ENCODE measurements around the gene GSAP.

Gene GSAP

GRCh38 chr7:77329466-77330168 is 86.5 kb downstream of the GSAP start:
- peaks cover 6% of the 10 kb centered on the region for H3K4me1 ChIP-seq (ENCODE audit: control insufficient read depth, insufficient read depth, low read length)
- no peaks in the 10 kb centered on the region for H3K27me3 ChIP-seq (ENCODE audit: control insufficient read depth, insufficient read depth, low read length)
- no peaks in the 10 kb centered on the region for H3K36me3 ChIP-seq (ENCODE audit: control insufficient read depth, insufficient read depth, low read length)
- H3K9me3 ChIP-seq (ENCODE audit: control insufficient read depth, low read length): no peaks in the 10 kb centered on the region
- H3K9ac ChIP-seq (ENCODE audit: low read length): no peak overlapping the region
- no peak overlapping the region for H3K4me3 ChIP-seq (ENCODE audit: low read length)

DNA sequence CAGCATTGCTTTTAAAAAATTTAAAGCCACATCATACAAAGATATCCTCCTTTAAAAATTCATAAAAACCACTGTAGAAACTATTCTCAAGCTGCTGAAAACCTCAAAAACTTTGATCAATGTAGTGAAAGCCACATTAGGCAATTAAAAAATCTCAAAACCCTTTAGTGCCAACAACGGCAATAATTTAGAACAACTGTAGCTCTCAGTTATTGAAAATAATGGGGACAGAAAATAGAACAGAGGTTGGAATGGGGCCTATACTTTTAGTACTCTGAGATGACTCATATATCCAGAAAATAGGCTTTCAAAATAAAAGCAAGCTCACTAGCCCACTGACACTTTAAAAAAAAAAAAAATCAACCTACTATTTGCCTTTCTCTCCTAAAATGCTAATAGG is 87.5 kb downstream of the GSAP start:
- Histone ChIP-seq H3K9me3 (ENCODE audit: control insufficient read depth, low read length) (no peaks in the 10 kb centered on the region), H3K4me1 (ENCODE audit: control insufficient read depth, insufficient read depth, low read length) (peaks cover 6% of the 10 kb centered on the region), H3K36me3 (ENCODE audit: control insufficient read depth, insufficient read depth, low read length) (no peaks in the 10 kb centered on the region), H3K9ac (ENCODE audit: low read length) (no peak overlapping the region), H3K4me3 (ENCODE audit: low read length) (no peak overlapping the region), H3K27me3 (ENCODE audit: control insufficient read depth, insufficient read depth, low read length) (no peaks in the 10 kb centered on the region)

GRCh38 chr7:77327932-77328628 is 88.1 kb downstream of the GSAP start:
- no peak overlapping the region for H3K4me3 ChIP-seq (ENCODE audit: low read length)
- no peaks in the 10 kb centered on the region for H3K27me3 ChIP-seq (ENCODE audit: control insufficient read depth, insufficient read depth, low read length)
- no peaks in the 10 kb centered on the region for H3K9me3 ChIP-seq (ENCODE audit: control insufficient read depth, low read length)
- H3K9ac ChIP-seq (ENCODE audit: low read length): no peak overlapping the region
- peaks cover 6% of the 10 kb centered on the region for H3K4me1 ChIP-seq (ENCODE audit: control insufficient read depth, insufficient read depth, low read length)
- no peaks in the 10 kb centered on the region for H3K36me3 ChIP-seq (ENCODE audit: control insufficient read depth, insufficient read depth, low read length)

DNA sequence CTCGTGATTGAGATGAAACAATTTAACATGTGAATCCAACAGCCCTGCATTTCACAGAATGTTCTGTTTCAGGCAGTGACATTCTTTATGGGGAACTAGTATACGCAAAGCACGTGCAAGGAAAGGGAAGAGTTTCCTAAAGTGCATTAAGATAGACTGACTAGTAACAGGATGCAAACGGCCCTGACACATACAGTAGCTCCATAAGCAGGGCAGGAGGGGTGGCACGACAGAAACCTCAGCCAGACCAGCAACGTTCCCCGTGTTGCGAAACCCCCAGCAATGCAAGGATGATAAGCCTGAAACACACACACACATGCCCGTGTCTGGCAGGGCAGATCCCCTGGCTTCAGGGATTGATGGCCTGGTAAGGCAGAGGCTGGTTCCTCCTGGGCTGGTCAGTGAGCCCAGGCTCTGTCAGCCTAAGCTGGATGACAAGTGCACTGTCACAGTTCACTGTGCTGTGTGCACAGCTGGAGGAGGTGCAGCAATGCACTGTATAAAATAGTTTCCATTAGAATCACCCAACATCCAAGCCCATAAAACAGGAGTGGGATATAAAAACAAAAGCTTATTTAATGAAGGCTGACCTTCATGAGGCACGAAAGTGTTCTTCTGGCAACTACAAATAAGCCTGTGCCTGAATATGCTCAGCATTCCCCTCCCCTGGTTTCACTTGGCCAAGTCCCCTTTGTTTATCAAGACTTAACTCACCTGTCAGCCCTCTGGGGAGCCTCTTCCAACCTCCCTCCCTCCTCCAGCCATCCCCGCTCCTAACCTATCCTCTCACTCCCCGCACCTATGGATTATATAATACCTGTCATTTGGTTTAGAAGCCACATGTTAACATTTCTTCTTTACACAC is 88.8 kb downstream of the GSAP start:
- H3K4me1 ChIP-seq (ENCODE audit: control insufficient read depth, insufficient read depth, low read length): peaks cover 6% of the 10 kb centered on the region

DNA sequence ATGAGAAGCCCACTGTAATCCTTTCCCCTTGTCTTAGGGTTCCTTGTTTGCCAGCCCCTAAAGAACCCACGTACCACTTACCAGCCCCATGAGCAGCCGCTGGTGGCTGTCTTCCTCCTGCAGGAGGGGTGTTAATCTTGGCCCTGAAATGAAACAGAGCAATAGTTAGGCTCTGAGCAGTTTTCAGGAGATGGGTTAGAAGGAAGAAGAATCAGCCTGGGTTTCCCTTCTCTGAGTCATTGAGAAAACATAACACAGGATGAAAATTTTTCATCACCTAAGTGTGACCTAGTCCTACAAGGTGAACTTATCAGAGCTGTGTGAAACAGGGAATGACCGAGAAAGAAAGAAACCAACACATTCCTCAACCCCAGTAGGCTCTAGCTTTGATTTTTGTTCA is 90.0 kb downstream of the GSAP start:
- Histone ChIP-seq H3K4me3 (ENCODE audit: low read length) (no peak overlapping the region), H3K9me3 (ENCODE audit: control insufficient read depth, low read length) (no peaks in the 10 kb centered on the region), H3K36me3 (ENCODE audit: control insufficient read depth, insufficient read depth, low read length) (no peaks in the 10 kb centered on the region), H3K4me1 (ENCODE audit: control insufficient read depth, insufficient read depth, low read length) (peaks cover 6% of the 10 kb centered on the region), H3K27me3 (ENCODE audit: control insufficient read depth, insufficient read depth, low read length) (no peaks in the 10 kb centered on the region), H3K9ac (ENCODE audit: low read length) (no peak overlapping the region)

More for the DNA sequence above, 88.8 kb downstream of the GSAP start:
- Histone ChIP-seq H3K36me3 (ENCODE audit: control insufficient read depth, insufficient read depth, low read length) (no peaks in the 10 kb centered on the region), H3K27me3 (ENCODE audit: control insufficient read depth, insufficient read depth, low read length) (no peaks in the 10 kb centered on the region), H3K9me3 (ENCODE audit: control insufficient read depth, low read length) (no peaks in the 10 kb centered on the region), H3K4me3 (ENCODE audit: low read length) (no peak overlapping the region), H3K9ac (ENCODE audit: low read length) (no peak overlapping the region)

GRCh38 chr7:77321300-77321699 is 94.8 kb downstream of the GSAP start:
- H3K4me1 ChIP-seq (ENCODE audit: control insufficient read depth, insufficient read depth, low read length): no peaks in the 10 kb centered on the region
- no peaks in the 10 kb centered on the region for H3K9me3 ChIP-seq (ENCODE audit: control insufficient read depth, low read length)
- H3K27me3 ChIP-seq (ENCODE audit: control insufficient read depth, insufficient read depth, low read length): no peaks in the 10 kb centered on the region
- H3K36me3 ChIP-seq (ENCODE audit: control insufficient read depth, insufficient read depth, low read length): peaks cover 4% of the 10 kb centered on the region
- no peak overlapping the region for H3K4me3 ChIP-seq (ENCODE audit: low read length)
- H3K9ac ChIP-seq (ENCODE audit: low read length): no peak overlapping the region

DNA sequence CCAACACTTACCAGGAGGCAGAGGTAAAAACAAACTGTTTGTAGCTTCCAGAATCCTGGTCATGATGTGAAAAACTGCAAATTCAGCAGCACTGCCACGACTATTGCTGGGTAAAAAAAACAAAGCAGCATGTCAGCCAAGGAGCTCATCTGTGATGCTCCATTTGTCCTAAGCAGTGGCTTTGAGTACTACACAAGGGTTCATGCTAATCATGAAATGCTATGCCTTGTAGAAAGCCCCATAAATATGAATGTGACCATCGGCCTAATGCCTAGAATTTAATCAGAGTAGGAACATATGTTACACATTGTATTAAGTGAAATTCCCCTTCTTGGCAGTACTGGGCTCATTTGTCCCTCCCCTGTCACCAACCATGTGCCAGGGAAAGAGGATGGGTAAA is 95.4 kb downstream of the GSAP start:
- no peaks in the 10 kb centered on the region for H3K4me1 ChIP-seq (ENCODE audit: control insufficient read depth, insufficient read depth, low read length)
- no peaks in the 10 kb centered on the region for H3K9me3 ChIP-seq (ENCODE audit: control insufficient read depth, low read length)
- peaks cover 4% of the 10 kb centered on the region for H3K36me3 ChIP-seq (ENCODE audit: control insufficient read depth, insufficient read depth, low read length)

DNA sequence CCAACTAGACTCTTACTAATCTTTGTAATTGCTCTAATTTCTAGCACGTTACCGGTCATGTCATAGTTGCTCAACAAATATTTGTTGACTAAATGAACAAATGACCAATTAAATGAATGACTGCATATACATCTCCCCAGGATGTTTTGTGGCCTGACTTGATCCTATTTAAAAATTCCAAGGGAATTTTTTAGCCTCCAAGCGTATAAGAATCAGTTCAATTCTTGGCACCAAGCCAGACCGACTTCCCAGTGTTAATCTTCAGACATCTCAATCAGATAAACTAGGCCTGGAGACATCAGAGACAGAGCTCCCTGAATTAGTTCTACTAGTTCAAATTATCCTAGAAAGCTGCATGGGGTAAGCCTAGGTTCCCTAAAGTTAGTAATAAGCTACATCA is 96.0 kb downstream of the GSAP start:
- Histone ChIP-seq H3K9me3 (ENCODE audit: control insufficient read depth, low read length) (no peaks in the 10 kb centered on the region), H3K27me3 (ENCODE audit: control insufficient read depth, insufficient read depth, low read length) (no peaks in the 10 kb centered on the region), H3K9ac (ENCODE audit: low read length) (no peak overlapping the region)

More for the DNA sequence above, 95.4 kb downstream of the GSAP start:
- Histone ChIP-seq H3K27me3 (ENCODE audit: control insufficient read depth, insufficient read depth, low read length) (no peaks in the 10 kb centered on the region), H3K4me3 (ENCODE audit: low read length) (no peak overlapping the region), H3K9ac (ENCODE audit: low read length) (no peak overlapping the region)

GRCh38 chr7:77318019-77318418 is 98.1 kb downstream of the GSAP start:
- Histone ChIP-seq H3K27me3 (ENCODE audit: control insufficient read depth, insufficient read depth, low read length) (no peaks in the 10 kb centered on the region), H3K4me3 (ENCODE audit: low read length) (no peak overlapping the region), H3K4me1 (ENCODE audit: control insufficient read depth, insufficient read depth, low read length) (no peaks in the 10 kb centered on the region), H3K9me3 (ENCODE audit: control insufficient read depth, low read length) (no peaks in the 10 kb centered on the region), H3K9ac (ENCODE audit: low read length) (no peak overlapping the region), H3K36me3 (ENCODE audit: control insufficient read depth, insufficient read depth, low read length) (peaks cover 4% of the 10 kb centered on the region)

More for the DNA sequence above, 96.0 kb downstream of the GSAP start:
- peaks cover 4% of the 10 kb centered on the region for H3K36me3 ChIP-seq (ENCODE audit: control insufficient read depth, insufficient read depth, low read length)
- no peak overlapping the region for H3K4me3 ChIP-seq (ENCODE audit: low read length)
- no peaks in the 10 kb centered on the region for H3K4me1 ChIP-seq (ENCODE audit: control insufficient read depth, insufficient read depth, low read length)

DNA sequence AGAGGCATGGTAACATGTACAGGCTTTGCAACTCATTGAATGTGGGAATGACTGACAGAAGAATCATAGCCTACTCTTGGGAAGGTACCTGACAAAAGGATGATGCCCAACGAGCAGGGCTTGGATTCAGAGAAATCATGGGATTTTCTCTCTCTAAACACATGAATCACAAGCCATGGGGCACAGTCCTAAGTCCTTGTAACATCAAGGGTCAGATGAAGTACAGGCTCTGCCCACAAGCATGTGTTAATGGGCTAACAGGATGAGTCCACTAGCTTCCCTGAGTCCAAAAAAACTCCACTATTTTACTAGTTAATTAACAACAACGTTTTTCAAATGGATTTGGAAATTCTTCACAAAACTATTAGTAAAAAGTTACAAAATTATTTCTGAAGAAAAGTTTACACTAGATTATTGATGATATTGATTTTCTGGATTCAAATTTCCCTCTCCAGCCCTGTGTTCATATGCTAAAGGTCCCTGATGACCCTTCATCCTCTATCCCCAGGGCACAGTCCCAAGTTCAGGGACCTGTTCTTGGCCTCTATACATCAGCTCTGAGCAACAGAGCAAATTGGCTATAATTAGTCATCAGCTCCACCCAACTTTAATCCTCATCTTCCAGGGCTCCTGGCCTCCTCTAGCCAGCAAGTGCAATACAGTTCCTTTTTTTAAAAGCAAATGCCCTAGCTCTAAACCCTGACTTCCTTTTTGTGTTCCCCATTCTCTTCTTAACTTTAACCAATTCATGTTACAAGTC is 99.8 kb downstream of the GSAP start:
- Histone ChIP-seq H3K4me3 (ENCODE audit: low read length) (no peak overlapping the region), H3K27me3 (ENCODE audit: control insufficient read depth, insufficient read depth, low read length) (no peaks in the 10 kb centered on the region), H3K9me3 (ENCODE audit: control insufficient read depth, low read length) (no peaks in the 10 kb centered on the region), H3K4me1 (ENCODE audit: control insufficient read depth, insufficient read depth, low read length) (no peaks in the 10 kb centered on the region), H3K36me3 (ENCODE audit: control insufficient read depth, insufficient read depth, low read length) (peaks cover 4% of the 10 kb centered on the region), H3K9ac (ENCODE audit: low read length) (no peak overlapping the region)

DNA sequence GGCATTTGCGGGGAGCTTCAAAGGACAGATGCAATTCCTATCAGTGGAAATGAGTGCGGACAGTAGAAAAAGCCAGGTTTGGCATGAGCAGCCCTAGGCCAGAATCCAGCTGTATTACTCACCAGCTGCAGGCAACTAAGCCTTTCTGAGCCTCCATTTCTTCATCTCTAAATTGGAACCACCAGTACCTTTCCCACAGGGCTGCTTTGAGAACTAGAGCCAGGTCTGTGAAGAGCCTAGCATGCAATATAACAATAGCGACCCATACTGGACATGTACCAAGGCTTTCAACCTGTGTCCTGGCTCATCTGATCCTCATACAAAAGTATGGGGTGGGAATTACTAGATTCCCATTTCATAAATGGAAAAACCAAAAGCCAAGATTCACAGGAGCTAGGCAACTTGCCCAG is 101.0 kb downstream of the GSAP start:
- no peak overlapping the region for H3K9ac ChIP-seq (ENCODE audit: low read length)
- H3K36me3 ChIP-seq (ENCODE audit: control insufficient read depth, insufficient read depth, low read length): peaks cover 4% of the 10 kb centered on the region
- H3K4me3 ChIP-seq (ENCODE audit: low read length): no peak overlapping the region
- no peaks in the 10 kb centered on the region for H3K9me3 ChIP-seq (ENCODE audit: control insufficient read depth, low read length)
- no peaks in the 10 kb centered on the region for H3K27me3 ChIP-seq (ENCODE audit: control insufficient read depth, insufficient read depth, low read length)
- no peaks in the 10 kb centered on the region for H3K4me1 ChIP-seq (ENCODE audit: control insufficient read depth, insufficient read depth, low read length)

Measured in mucosa of stomach (tissue), 1 donor.